Vagina (tissue), 2 donors: Measurements from ENCODE around the gene DAB1. TPM values are rescaled to one million over a fixed set of nuclear protein-coding genes. Genes with fewer than 3 reads are reported as not detected.

Source experiments
- DNase-seq, 2 donors: peaks; one replicate each; pipeline ENCODE4 v3.0.0-alpha.2; 2017; ENCODE audit errors: extremely low spot score in 2 of 2
- H3K27ac ChIP-seq: fragments of 200-600 bp; sonication (generic); one replicate; pipeline ENCODE4 v1.5.1; 2019
- H3K27me3 ChIP-seq: fragments of 200-600 bp; sonication (generic); one replicate; pipeline ENCODE4 v1.5.1; 2019
- H3K36me3 ChIP-seq, 2 donors: fragments of 200-600 bp; sonication (generic); one replicate each; pipeline ENCODE4 v1.5.1; 2017 to 2019
- H3K4me1 ChIP-seq: fragments of 200-600 bp; sonication (generic); one replicate; pipeline ENCODE4 v1.5.1; 2019
- H3K4me3 ChIP-seq, 2 donors: fragments of 200-600 bp; sonication (generic); 1 replicate in 1 of 2; 2 replicates in 1 of 2; pipeline ENCODE4 v1.5.1; 2016 to 2019
- H3K9me3 ChIP-seq: fragments of 200-600 bp; sonication (generic); one replicate; pipeline ENCODE4 v1.5.1; 2019
- POLR2A ChIP-seq, 2 donors: fragments of 450-650 bp; IDR thresholded peaks; one replicate each; pipeline ENCODE4 v1.6.1; 2017; ENCODE audit warnings: antibody characterized with exemption in 2 of 2, mild to moderate bottlenecking in 2 of 2, moderate library complexity in 2 of 2
- POLR2AphosphoS5 ChIP-seq, 2 donors: sonication (generic); formaldehyde crosslinking; IDR thresholded peaks; one replicate each; pipeline ENCODE4 v1.9.0; 2017; ENCODE audit warnings: antibody characterized with exemption in 2 of 2, mild to moderate bottlenecking in 2 of 2, low read depth in 1 of 2; ENCODE audit not compliant: insufficient read depth in 1 of 2
- intact Hi-C: fragments of 100-400 bp; cut with DNase I; formaldehyde crosslinking; loops from one replicate; pipeline ENCODE4 v1.15.1; 2023
- total RNA-seq: library from RNA; depleted of rRNA; stranded (reverse); fragments of >200 nt; gene quantifications from one replicate; pipeline ENCODE4 v1.2.3, GENCODE V29; 2016
- TF ChIP-seq, protein P1 (sequence below), 3 experiments: fragments of 450-650 bp in 2 of 3; fragments of 200-600 bp in 1 of 3; sonication (generic) in 1 of 3; IDR thresholded peaks; one replicate each; pipeline ENCODE4 v1.5.1; 2017 to 2019; ENCODE audit warnings: antibody characterized with exemption in 3 of 3, mild to moderate bottlenecking in 2 of 3, moderate library complexity in 2 of 3

Gene DAB1
- total RNA-seq, 1 donor from 2014 or later = 0.25 TPM

DNA sequence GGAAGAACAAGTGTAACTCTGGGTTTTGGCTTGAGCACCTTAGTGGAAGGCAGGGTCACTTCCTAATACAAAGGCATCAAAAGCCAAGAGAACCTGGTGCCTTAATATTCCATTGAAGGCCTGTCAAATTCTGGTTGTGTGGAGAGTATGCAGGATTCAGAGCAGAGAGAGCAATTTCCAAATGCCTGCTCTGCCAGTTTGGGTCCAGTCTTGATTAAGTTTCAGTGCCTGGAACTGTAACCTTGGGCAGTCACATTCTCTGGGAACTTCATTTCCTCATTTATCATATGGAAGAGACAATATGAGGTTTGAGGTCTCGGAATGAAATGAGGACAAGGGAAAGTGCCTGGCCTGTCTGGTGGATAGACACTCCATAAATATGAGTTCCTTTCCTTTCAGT, 260.1 kb downstream of the DAB1 start:
- intact Hi-C loops = no loop called here
- H3K4me3 ChIP-seq = no peak overlapping the region
- DNase-seq = no peak
- H3K4me1 ChIP-seq = no peaks in the 10 kb centered on the region
- H3K27ac ChIP-seq = no peak overlapping the region
- H3K27me3 ChIP-seq = no peaks in the 10 kb centered on the region
- H3K9me3 ChIP-seq = no peaks in the 10 kb centered on the region
- TF ChIP-seq, protein P1, sequence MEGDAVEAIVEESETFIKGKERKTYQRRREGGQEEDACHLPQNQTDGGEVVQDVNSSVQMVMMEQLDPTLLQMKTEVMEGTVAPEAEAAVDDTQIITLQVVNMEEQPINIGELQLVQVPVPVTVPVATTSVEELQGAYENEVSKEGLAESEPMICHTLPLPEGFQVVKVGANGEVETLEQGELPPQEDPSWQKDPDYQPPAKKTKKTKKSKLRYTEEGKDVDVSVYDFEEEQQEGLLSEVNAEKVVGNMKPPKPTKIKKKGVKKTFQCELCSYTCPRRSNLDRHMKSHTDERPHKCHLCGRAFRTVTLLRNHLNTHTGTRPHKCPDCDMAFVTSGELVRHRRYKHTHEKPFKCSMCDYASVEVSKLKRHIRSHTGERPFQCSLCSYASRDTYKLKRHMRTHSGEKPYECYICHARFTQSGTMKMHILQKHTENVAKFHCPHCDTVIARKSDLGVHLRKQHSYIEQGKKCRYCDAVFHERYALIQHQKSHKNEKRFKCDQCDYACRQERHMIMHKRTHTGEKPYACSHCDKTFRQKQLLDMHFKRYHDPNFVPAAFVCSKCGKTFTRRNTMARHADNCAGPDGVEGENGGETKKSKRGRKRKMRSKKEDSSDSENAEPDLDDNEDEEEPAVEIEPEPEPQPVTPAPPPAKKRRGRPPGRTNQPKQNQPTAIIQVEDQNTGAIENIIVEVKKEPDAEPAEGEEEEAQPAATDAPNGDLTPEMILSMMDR (IDR thresholded peaks at IDR 0.05) = no peak
- TF ChIP-seq POLR2A (IDR thresholded peaks at IDR 0.05) = no peak
- TF ChIP-seq POLR2AphosphoS5 (IDR thresholded peaks at IDR 0.05; ENCODE audit: insufficient read depth in 1 of 2, low read depth in 1 of 2) = no peak
- no peaks in the 10 kb centered on the region for H3K36me3 ChIP-seq

DNA sequence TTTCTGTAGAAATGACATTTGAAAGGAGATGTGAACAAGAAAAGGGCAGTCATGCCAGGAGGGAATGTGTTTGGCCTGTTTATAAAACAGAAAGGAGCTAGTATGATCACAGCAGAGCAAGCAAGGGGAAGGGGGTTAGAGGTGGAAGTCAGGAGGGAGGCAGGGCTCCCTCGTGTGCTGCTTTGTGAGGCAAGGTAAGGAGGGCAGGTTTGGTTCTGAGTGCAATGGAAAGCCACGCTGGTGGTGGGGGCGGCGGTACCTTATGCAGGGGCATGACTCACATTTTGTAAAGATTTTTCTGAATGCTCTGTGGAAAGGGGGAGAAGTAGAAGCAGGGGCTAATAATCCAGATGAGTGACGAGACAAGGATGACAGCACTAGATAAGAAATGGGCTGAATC, 260.5 kb downstream of the DAB1 start:
- no peaks in the 10 kb centered on the region for H3K4me1 ChIP-seq
- H3K36me3 ChIP-seq = no peaks in the 10 kb centered on the region
- H3K9me3 ChIP-seq = no peaks in the 10 kb centered on the region
- no peak overlapping the region for H3K4me3 ChIP-seq
- H3K27ac ChIP-seq = no peak overlapping the region
- intact Hi-C loops = no loop called here
- no peak for DNase-seq
- no peak for TF ChIP-seq POLR2AphosphoS5 (IDR thresholded peaks at IDR 0.05; ENCODE audit: insufficient read depth in 1 of 2, low read depth in 1 of 2)
- H3K27me3 ChIP-seq = no peaks in the 10 kb centered on the region

DNA sequence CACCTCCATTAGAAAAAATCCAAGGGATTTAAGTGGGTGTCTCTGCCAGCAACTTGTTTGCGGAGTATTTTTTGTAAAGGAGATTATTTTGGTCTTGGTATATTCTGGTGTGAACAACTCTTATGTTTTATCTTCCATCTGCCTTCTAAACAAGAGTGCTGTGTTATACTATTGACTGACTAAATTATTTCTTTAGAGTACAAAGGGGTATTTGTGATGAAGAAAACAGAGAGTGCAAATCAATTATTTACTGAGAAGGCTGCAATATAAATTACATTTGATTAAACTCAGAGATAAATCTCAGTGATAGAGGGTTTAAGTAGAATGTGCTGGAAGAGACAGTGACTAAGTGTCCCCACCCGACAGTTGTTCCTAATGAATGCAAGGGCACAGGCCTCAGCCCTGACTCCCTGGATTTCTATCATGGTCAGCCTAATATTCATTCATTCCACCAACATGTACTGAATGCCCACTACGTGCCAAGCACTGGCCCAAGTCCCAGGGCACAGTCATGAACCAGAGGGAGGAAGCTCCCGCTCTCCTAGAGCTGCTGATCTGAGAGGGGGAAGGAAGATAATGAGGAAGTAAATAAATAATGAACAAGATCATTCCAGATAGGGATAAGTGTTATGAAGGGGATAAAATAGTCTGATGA, 261.1 kb downstream of the DAB1 start:
- Histone ChIP-seq H3K9me3 (no peaks in the 10 kb centered on the region), H3K27me3 (no peaks in the 10 kb centered on the region), H3K27ac (no peak overlapping the region), H3K4me1 (no peaks in the 10 kb centered on the region), H3K4me3 (no peak overlapping the region), H3K36me3 (no peaks in the 10 kb centered on the region)
- intact Hi-C loops = no loop called here
- TF ChIP-seq POLR2AphosphoS5 (IDR thresholded peaks at IDR 0.05; ENCODE audit: insufficient read depth in 1 of 2, low read depth in 1 of 2) (no peak), POLR2A (IDR thresholded peaks at IDR 0.05) (no peak)
- TF ChIP-seq, protein P1 (IDR thresholded peaks at IDR 0.05) = no peak
- no peak for DNase-seq

DNA sequence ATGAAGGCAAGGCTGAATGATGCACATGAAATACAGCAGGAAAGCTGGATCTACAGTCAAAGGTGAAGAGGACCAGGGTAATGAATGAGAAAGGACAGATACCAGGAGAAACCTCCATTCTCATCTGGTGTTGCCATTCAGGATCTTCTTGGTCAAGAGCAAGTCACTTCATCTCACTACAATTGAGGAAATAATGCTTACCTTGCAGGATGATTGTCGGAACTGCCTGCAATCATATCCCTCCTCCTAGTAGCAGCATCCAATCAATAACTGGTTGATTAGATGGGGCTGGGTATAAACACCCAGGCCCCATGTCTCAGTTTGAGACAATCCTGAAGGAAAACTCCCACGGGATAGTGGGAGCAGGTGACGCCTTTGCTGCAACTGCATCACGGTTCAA, 263.3 kb downstream of the DAB1 start:
- TF ChIP-seq POLR2AphosphoS5 (IDR thresholded peaks at IDR 0.05; ENCODE audit: insufficient read depth in 1 of 2, low read depth in 1 of 2) = no peak
- TF ChIP-seq POLR2A (IDR thresholded peaks at IDR 0.05) = no peak
- TF ChIP-seq, protein P1 (IDR thresholded peaks at IDR 0.05) = no peak

DNA sequence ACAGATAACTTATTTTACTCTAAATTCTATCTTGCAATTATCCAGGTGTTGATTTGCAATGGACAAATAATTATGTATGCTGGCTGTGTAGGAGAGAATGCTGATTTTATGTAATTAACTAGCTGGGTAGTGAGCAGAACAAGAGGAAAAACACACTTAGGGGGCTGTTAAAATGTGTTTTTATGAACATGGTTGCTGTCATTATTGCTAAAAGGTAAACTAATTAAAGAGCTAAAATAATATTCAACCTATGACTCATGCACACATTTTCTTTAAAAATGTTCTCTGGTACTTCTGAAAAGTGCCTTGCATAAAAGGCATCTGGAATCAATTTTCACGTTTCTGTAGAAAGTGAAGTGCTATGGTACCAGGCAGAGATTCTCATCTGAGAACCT, 265.3 kb downstream of the DAB1 start:
- no peak for DNase-seq
- H3K27ac ChIP-seq = no peak overlapping the region
- no peaks in the 10 kb centered on the region for H3K4me1 ChIP-seq
- no peaks in the 10 kb centered on the region for H3K36me3 ChIP-seq
- H3K27me3 ChIP-seq = no peaks in the 10 kb centered on the region
- intact Hi-C loops = no loop called here
- no peaks in the 10 kb centered on the region for H3K9me3 ChIP-seq
- H3K4me3 ChIP-seq = no peak overlapping the region
- TF ChIP-seq POLR2AphosphoS5 (IDR thresholded peaks at IDR 0.05; ENCODE audit: insufficient read depth in 1 of 2, low read depth in 1 of 2) (no peak), POLR2A (IDR thresholded peaks at IDR 0.05) (no peak)
- TF ChIP-seq, protein P1 (IDR thresholded peaks at IDR 0.05) = no peak

More for the DNA sequence above, 263.3 kb downstream of the DAB1 start:
- no peak for DNase-seq
- no peaks in the 10 kb centered on the region for H3K9me3 ChIP-seq
- H3K4me1 ChIP-seq = no peaks in the 10 kb centered on the region
- no peak overlapping the region for H3K27ac ChIP-seq
- no peak overlapping the region for H3K4me3 ChIP-seq
- intact Hi-C loops = no loop called here
- no peaks in the 10 kb centered on the region for H3K27me3 ChIP-seq
- H3K36me3 ChIP-seq = no peaks in the 10 kb centered on the region
